SK-N-SH (cell line): ENCODE data around the gene KRT9.

Experiments used
- CHD2 ChIP-seq: fragments of 150-350 bp; IDR thresholded peaks from 2 replicates; pipeline ENCODE4 v1.6.1; 2018; ENCODE audit warnings: low read length; ENCODE audit not compliant: partially characterized antibody
- EZH2phosphoT487 ChIP-seq: fragments of 200-600 bp; sonication (generic); IDR thresholded peaks from 2 replicates; pipeline ENCODE4 v1.6.1; 2017; ENCODE audit warnings: low read depth, mixed run types, mild to moderate bottlenecking, antibody characterized with exemption, moderate library complexity, borderline replicate concordance
- JUND ChIP-seq: IDR thresholded peaks from 2 replicates; pipeline ENCODE4 v1.4.0; 2012
- SIN3A ChIP-seq: IDR thresholded peaks from 2 replicates; pipeline ENCODE4 v1.6.1; 2012; ENCODE audit warnings: low read depth, mild to moderate bottlenecking, low read length, moderate library complexity, borderline replicate concordance
- YY1 ChIP-seq: IDR thresholded peaks from 2 replicates; pipeline ENCODE4 v1.4.0; 2012; ENCODE audit warnings: low read depth, mild to moderate bottlenecking
- TF ChIP-seq, protein P1 (sequence below): fragments of 200-600 bp; sonication (generic); IDR thresholded peaks from 2 replicates; pipeline ENCODE4 v1.6.1; 2017; ENCODE audit warnings: antibody characterized with exemption, mild to moderate bottlenecking, moderate library complexity
- TF ChIP-seq, protein P2 (sequence below): fragments of 150-350 bp; IDR thresholded peaks from 2 replicates; pipeline ENCODE4 v1.6.1; 2017; ENCODE audit warnings: antibody characterized with exemption, low read length, low read depth, borderline replicate concordance

DNA sequence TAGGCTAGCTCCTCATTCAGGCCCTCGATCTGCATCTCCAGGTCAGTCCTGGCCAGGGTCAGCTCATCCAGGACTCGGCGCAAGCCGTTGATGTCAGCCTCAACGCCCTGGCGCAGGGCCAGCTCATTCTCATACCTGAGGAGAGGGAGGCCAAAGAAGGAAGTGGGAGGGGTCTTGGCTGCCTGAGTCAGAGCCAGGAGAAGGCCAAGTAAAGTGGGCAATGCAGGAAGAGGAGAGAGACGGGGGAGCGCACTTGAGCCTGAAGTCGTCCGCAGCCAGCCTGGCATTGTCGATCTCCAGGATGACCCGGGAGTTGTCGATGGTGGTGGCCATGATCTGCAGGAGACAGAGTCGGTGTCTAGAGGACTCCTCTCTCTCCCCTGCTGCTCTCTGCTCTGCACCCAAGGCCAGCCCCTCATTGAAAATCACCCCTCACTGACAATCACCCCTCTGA is 55.0 kb downstream of the KRT9 start:
- TF ChIP-seq SIN3A (no peak), JUND (no peak), CHD2 (no peak), YY1 (no peak), EZH2phosphoT487 (no peak)
- TF ChIP-seq, protein P1, sequence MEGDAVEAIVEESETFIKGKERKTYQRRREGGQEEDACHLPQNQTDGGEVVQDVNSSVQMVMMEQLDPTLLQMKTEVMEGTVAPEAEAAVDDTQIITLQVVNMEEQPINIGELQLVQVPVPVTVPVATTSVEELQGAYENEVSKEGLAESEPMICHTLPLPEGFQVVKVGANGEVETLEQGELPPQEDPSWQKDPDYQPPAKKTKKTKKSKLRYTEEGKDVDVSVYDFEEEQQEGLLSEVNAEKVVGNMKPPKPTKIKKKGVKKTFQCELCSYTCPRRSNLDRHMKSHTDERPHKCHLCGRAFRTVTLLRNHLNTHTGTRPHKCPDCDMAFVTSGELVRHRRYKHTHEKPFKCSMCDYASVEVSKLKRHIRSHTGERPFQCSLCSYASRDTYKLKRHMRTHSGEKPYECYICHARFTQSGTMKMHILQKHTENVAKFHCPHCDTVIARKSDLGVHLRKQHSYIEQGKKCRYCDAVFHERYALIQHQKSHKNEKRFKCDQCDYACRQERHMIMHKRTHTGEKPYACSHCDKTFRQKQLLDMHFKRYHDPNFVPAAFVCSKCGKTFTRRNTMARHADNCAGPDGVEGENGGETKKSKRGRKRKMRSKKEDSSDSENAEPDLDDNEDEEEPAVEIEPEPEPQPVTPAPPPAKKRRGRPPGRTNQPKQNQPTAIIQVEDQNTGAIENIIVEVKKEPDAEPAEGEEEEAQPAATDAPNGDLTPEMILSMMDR = no peak
- TF ChIP-seq, protein P2, sequence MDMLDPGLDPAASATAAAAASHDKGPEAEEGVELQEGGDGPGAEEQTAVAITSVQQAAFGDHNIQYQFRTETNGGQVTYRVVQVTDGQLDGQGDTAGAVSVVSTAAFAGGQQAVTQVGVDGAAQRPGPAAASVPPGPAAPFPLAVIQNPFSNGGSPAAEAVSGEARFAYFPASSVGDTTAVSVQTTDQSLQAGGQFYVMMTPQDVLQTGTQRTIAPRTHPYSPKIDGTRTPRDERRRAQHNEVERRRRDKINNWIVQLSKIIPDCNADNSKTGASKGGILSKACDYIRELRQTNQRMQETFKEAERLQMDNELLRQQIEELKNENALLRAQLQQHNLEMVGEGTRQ = no peak
